ENCODE measurements around the gene TEKT5.
"Not testable (repeated sequence)": the region's sequence is repeated elsewhere in the genome, so short reads cannot be mapped to it uniquely, and the experiment has no call there.

TEKT5 gene

GRCh38 chr16:10625595-10626357 lies 69.0 kb downstream of the TEKT5 start:
- Histone ChIP-seq H3K4me3 (ENCODE audit: severe bottlenecking) (no peak overlapping the region), H3K27ac (ENCODE audit: poor library complexity, severe bottlenecking) (no peak overlapping the region), H3K9me3 (ENCODE audit: severe bottlenecking) (no peaks in the 10 kb centered on the region), H3K36me3 (ENCODE audit: low read depth) (no peaks in the 10 kb centered on the region), H3K27me3 (ENCODE audit: insufficient read depth, poor library complexity, severe bottlenecking) (no peaks in the 10 kb centered on the region), H3K4me1 (ENCODE audit: insufficient read depth, poor library complexity, severe bottlenecking) (no peaks in the 10 kb centered on the region)
- no peak for TF ChIP-seq CTCF (IDR thresholded peaks at IDR 0.05; ENCODE audit: poor library complexity, severe bottlenecking)
- ATAC-seq (ENCODE audit: low read depth) (peak; percentile 64; the same call in 1 of the 3 replicates), DNase-seq (ENCODE audit: low spot score) (no peak)

- TF ChIP-seq CTCF (IDR thresholded peaks at IDR 0.05; ENCODE audit: poor library complexity, severe bottlenecking) = no peak
- Histone ChIP-seq H3K27ac (ENCODE audit: poor library complexity, severe bottlenecking) (no peak overlapping the region), H3K9me3 (ENCODE audit: severe bottlenecking) (no peaks in the 10 kb centered on the region), H3K4me1 (ENCODE audit: insufficient read depth, poor library complexity, severe bottlenecking) (no peaks in the 10 kb centered on the region), H3K36me3 (ENCODE audit: low read depth) (no peaks in the 10 kb centered on the region), H3K4me3 (ENCODE audit: severe bottlenecking) (no peak overlapping the region), H3K27me3 (ENCODE audit: insufficient read depth, poor library complexity, severe bottlenecking) (no peaks in the 10 kb centered on the region)
- ATAC-seq (ENCODE audit: low read depth) = no peak
- no peak for DNase-seq (ENCODE audit: low spot score)
These were observed 70.2 kb downstream of the TEKT5 start for GRCh38 chr16:10624527-10624926.

- H3K9me3 ChIP-seq (ENCODE audit: severe bottlenecking) = no peaks in the 10 kb centered on the region
- H3K4me1 ChIP-seq (ENCODE audit: insufficient read depth, poor library complexity, severe bottlenecking) = peaks cover 8% of the 10 kb centered on the region
- H3K27me3 ChIP-seq (ENCODE audit: insufficient read depth, poor library complexity, severe bottlenecking) = no peaks in the 10 kb centered on the region
- H3K36me3 ChIP-seq (ENCODE audit: low read depth) = no peaks in the 10 kb centered on the region
- ATAC-seq (ENCODE audit: low read depth) = no peak
- DNase-seq (ENCODE audit: low spot score) = no peak
- no peak for TF ChIP-seq CTCF (IDR thresholded peaks at IDR 0.05; ENCODE audit: poor library complexity, severe bottlenecking)
- no peak overlapping the region for H3K27ac ChIP-seq (ENCODE audit: poor library complexity, severe bottlenecking)
- no peak overlapping the region for H3K4me3 ChIP-seq (ENCODE audit: severe bottlenecking)
These were observed 71.7 kb downstream of the TEKT5 start for GRCh38 chr16:10623059-10623458.

- no peak for ATAC-seq (ENCODE audit: low read depth)
- no peak overlapping the region for H3K4me3 ChIP-seq (ENCODE audit: severe bottlenecking)
- H3K4me1 ChIP-seq (ENCODE audit: insufficient read depth, poor library complexity, severe bottlenecking) = peaks cover 15% of the 10 kb centered on the region
- no peak overlapping the region for H3K27ac ChIP-seq (ENCODE audit: poor library complexity, severe bottlenecking)
- H3K36me3 ChIP-seq (ENCODE audit: low read depth) = no peaks in the 10 kb centered on the region
- H3K27me3 ChIP-seq (ENCODE audit: insufficient read depth, poor library complexity, severe bottlenecking) = no peaks in the 10 kb centered on the region
- no peaks in the 10 kb centered on the region for H3K9me3 ChIP-seq (ENCODE audit: severe bottlenecking)
- no peak for TF ChIP-seq CTCF (IDR thresholded peaks at IDR 0.05; ENCODE audit: poor library complexity, severe bottlenecking)
- DNase-seq (ENCODE audit: low spot score) = no peak
These were observed 72.5 kb downstream of the TEKT5 start for GRCh38 chr16:10622036-10622921.

GRCh38 chr16:10621216-10621949 lies 73.3 kb downstream of the TEKT5 start:
- H3K27me3 ChIP-seq (ENCODE audit: insufficient read depth, poor library complexity, severe bottlenecking); H3K27ac ChIP-seq (ENCODE audit: poor library complexity, severe bottlenecking); DNase-seq (ENCODE audit: low spot score); H3K9me3 ChIP-seq (ENCODE audit: severe bottlenecking); ATAC-seq (ENCODE audit: low read depth); H3K4me3 ChIP-seq (ENCODE audit: severe bottlenecking); H3K36me3 ChIP-seq (ENCODE audit: low read depth): not testable (repeated sequence)
- H3K4me1 ChIP-seq (ENCODE audit: insufficient read depth, poor library complexity, severe bottlenecking) = peaks cover 24% of the 10 kb centered on the region

Measured in RWPE2 (cell line).